GM19468 (cell line): ENCODE measurements around the gene RACK1.
A peak's percentile ranks its signal among the peaks of the same experiment; 100 is the strongest.

Source experiments
- ATAC-seq: cut with Tn5 transposase; IDR thresholded peaks from one replicate; pipeline ENCODE4 v1.9.1; 2021; ENCODE audit warnings: mild to moderate bottlenecking, moderate library complexity, moderate number of reproducible peaks; ENCODE audit not compliant: unreplicated experiment; ENCODE audit errors: extremely low read depth

Gene RACK1

GRCh38 chr5:181199881-181200638 lies 43.6 kb downstream of the RACK1 start:
- ATAC-seq = no peak

GRCh38 chr5:181198905-181199519 lies 44.7 kb downstream of the RACK1 start:
- ATAC-seq = peak; percentile 51

- no peak for ATAC-seq
These were observed 45.5 kb downstream of the RACK1 start for GRCh38 chr5:181198106-181198685.

- ATAC-seq = no peak
These were observed 46.3 kb downstream of the RACK1 start for GRCh38 chr5:181197326-181197951.

GRCh38 chr5:181195249-181195761 lies 48.4 kb downstream of the RACK1 start:
- ATAC-seq = no peak

- ATAC-seq = no peak
These were observed 49.0 kb downstream of the RACK1 start for GRCh38 chr5:181194489-181195248.

GRCh38 chr5:181193656-181194055 lies 50.0 kb downstream of the RACK1 start:
- ATAC-seq = no peak

- no peak for ATAC-seq
These were observed 51.2 kb downstream of the RACK1 start for GRCh38 chr5:181192337-181193046.

- peak; percentile 66 for ATAC-seq
These were observed 52.0 kb downstream of the RACK1 start for GRCh38 chr5:181191526-181192336.

- peak; percentile 1 for ATAC-seq
These were observed 52.8 kb downstream of the RACK1 start for GRCh38 chr5:181190711-181191525.

GRCh38 chr5:181189962-181190710 lies 53.6 kb downstream of the RACK1 start:
- ATAC-seq = no peak

- ATAC-seq = no peak
These were observed 54.2 kb downstream of the RACK1 start for GRCh38 chr5:181189363-181189961.

- no peak for ATAC-seq
These were observed 54.9 kb downstream of the RACK1 start for GRCh38 chr5:181188700-181189362.

- ATAC-seq = no peak
These were observed 56.0 kb downstream of the RACK1 start for GRCh38 chr5:181187500-181188213.

- no peak for ATAC-seq
These were observed 56.7 kb downstream of the RACK1 start for GRCh38 chr5:181186986-181187499.
